Sigmoid colon (tissue), 4 donors: ENCODE results near the gene HENMT1.

Source experiments
- CTCF ChIP-seq, 4 experiments: fragments of 450-650 bp in 3 of 4; fragments of 200-600 bp in 1 of 4; IDR thresholded peaks; one replicate each; pipeline ENCODE4 v1.5.1; 2016 to 2019; ENCODE audit warnings: antibody characterized with exemption in 4 of 4, mild to moderate bottlenecking in 3 of 4, moderate library complexity in 2 of 4
- EP300 ChIP-seq, 4 donors: sonication (generic); formaldehyde crosslinking; IDR thresholded peaks; one replicate each; pipeline ENCODE4 v1.6.1; 2017; ENCODE audit warnings: antibody characterized with exemption in 4 of 4
- POLR2A ChIP-seq, 2 donors: fragments of 450-650 bp; IDR thresholded peaks; one replicate each; pipeline ENCODE4 v1.6.1; 2016; ENCODE audit warnings: antibody characterized with exemption in 2 of 2, mild to moderate bottlenecking in 2 of 2, moderate library complexity in 2 of 2
- POLR2AphosphoS5 ChIP-seq, 4 donors: sonication (generic); formaldehyde crosslinking; IDR thresholded peaks; one replicate each; pipeline ENCODE4 v1.6.1; 2017; ENCODE audit warnings: antibody characterized with exemption in 4 of 4

- TF ChIP-seq CTCF (IDR thresholded peaks at IDR 0.05) (no peak), POLR2A (IDR thresholded peaks at IDR 0.05) (no peak), POLR2AphosphoS5 (IDR thresholded peaks at IDR 0.05) (no peak), EP300 (IDR thresholded peaks at IDR 0.05) (no peak)
These were observed 59.0 kb downstream of the HENMT1 start for GRCh38 chr1:108601708-108602410.
